NCI-H2171 (cell line): Measurements from ENCODE around the gene NFIC.
"Not testable (repeated sequence)": the region's sequence is repeated elsewhere in the genome, so short reads cannot be mapped to it uniquely, and the experiment has no call there.

Source experiments
- DNase-seq: peaks from one replicate; lab custom pipeline; 2025; lab: John Stamatoyannopoulos, UW

Gene NFIC

GRCh38 chr19:3365836-3366752 is at the start of gene NFIC:
Gene NFIC (plus strand): TSS chr19:3366583. CDS start chr19:3366637, 54 bp downstream.
- peak; percentile 36 for DNase-seq

- no peak for DNase-seq
These were observed 49.6 kb upstream of the NFIC start for GRCh38 chr19:3316659-3317207.

- no peak for DNase-seq
These were observed 46.6 kb upstream of the NFIC start for GRCh38 chr19:3319643-3320353.

GRCh38 chr19:3320354-3320670 is 46.1 kb upstream of the NFIC start:
- no peak for DNase-seq

- no peak for DNase-seq
These were observed 45.5 kb upstream of the NFIC start for GRCh38 chr19:3320853-3321252.

- DNase-seq, result no peak
These were observed 44.7 kb upstream of the NFIC start for GRCh38 chr19:3321696-3322095.

GRCh38 chr19:3322199-3322978 is 44.0 kb upstream of the NFIC start:
- no peak for DNase-seq

GRCh38 chr19:3323026-3323425 is 43.4 kb upstream of the NFIC start:
- no peak for DNase-seq

- no peak for DNase-seq
These were observed 42.7 kb upstream of the NFIC start for GRCh38 chr19:3323658-3324057.

- no peak for DNase-seq
These were observed 42.0 kb upstream of the NFIC start for GRCh38 chr19:3324405-3324856.

- DNase-seq, result no peak
These were observed 40.9 kb upstream of the NFIC start for GRCh38 chr19:3325451-3325850.

GRCh38 chr19:3328743-3329142 is 37.6 kb upstream of the NFIC start:
- DNase-seq, result no peak

- no peak for DNase-seq
These were observed 36.3 kb upstream of the NFIC start for GRCh38 chr19:3330047-3330446.

- not testable (repeated sequence) for DNase-seq
These were observed 34.2 kb upstream of the NFIC start for GRCh38 chr19:3332232-3332631.

GRCh38 chr19:3333020-3333583 is 33.3 kb upstream of the NFIC start:
- DNase-seq, result no peak

GRCh38 chr19:3333662-3334061 is 32.7 kb upstream of the NFIC start:
- DNase-seq, result no peak

- not testable (repeated sequence) for DNase-seq
These were observed 31.5 kb upstream of the NFIC start for GRCh38 chr19:3334749-3335430.

GRCh38 chr19:3335431-3336350 is 30.7 kb upstream of the NFIC start:
- DNase-seq, result no peak

GRCh38 chr19:3336351-3336679 is 30.1 kb upstream of the NFIC start:
- DNase-seq, result no peak
